Left ventricle myocardium inferior (tissue), 1 donor: ENCODE measurements around the gene SH3BP1. TPM values are rescaled to one million over a fixed set of nuclear protein-coding genes. Genes with fewer than 3 reads are reported as not detected.
A peak's percentile ranks its signal among the peaks of the same experiment; 100 is the strongest.

ENCODE experiments used
- DNase-seq: peaks from one replicate; pipeline ENCODE4 v3.0.0-alpha.2; 2020
- H3K27ac ChIP-seq: fragments of 200-600 bp; replicated peaks from 2 replicates; pipeline ENCODE4 v1.8.0; 2021
- H3K27me3 ChIP-seq: fragments of 200-600 bp; 2 replicates; pipeline ENCODE4 v1.8.0; 2021; ENCODE audit warnings: low read depth
- H3K36me3 ChIP-seq: fragments of 200-600 bp; 2 replicates; pipeline ENCODE4 v1.8.0; 2021
- H3K4me1 ChIP-seq: fragments of 200-600 bp; 2 replicates; pipeline ENCODE4 v1.8.0; 2021
- H3K4me3 ChIP-seq: fragments of 200-600 bp; 2 replicates; pipeline ENCODE4 v1.8.0; 2021; ENCODE audit warnings: mild to moderate bottlenecking, moderate library complexity
- H3K9me3 ChIP-seq: fragments of 200-600 bp; replicated peaks from 2 replicates; pipeline ENCODE4 v1.8.0; 2021
- intact Hi-C: fragments of 100-400 bp; cut with micrococcal nuclease; formaldehyde crosslinking; loops from one replicate; pipeline ENCODE4 v1.11.0; 2022
- total RNA-seq: library from RNA; stranded (reverse); fragmentation: NEBNext Ultra II Directional; extraction: Animal tissue kit (Norgen Biotek cat#: 25700); gene quantifications from one replicate; pipeline ENCODE4 v1.2.1, GENCODE V29; 2021
- TF ChIP-seq, protein P1 (sequence below): fragments of 200-600 bp; IDR thresholded peaks from 2 replicates; pipeline ENCODE4 v1.8.0; 2021; ENCODE audit warnings: antibody characterized with exemption, mild to moderate bottlenecking, borderline replicate concordance
- donor health status: DM: no; HTN: yes; CAD: no; lungs with severe emphysema.

The SH3BP1 gene
- total RNA-seq, 1 donor from 2014 or later: 2.5 TPM

DNA sequence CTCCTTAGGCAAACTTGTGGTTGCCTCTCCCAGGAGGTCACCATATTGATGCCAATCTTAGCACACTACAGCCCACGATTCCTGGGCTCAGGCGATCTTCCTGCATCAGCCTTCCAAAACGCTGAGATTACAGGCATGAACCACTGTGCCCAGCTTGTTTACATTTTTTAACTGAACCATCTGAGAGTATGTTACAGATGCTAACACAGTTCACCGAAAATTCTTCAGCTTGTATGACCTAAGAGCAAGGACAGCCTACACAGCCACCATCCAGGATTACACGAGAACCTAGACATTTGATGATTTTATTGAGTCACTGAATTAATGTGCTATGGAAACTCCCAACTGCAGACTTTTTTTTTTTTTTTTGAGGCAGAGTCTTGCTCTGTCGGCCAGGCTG is 30.1 kb downstream of the SH3BP1 start:
- peaks cover 30% of the 10 kb centered on the region for H3K4me1 ChIP-seq
- no peaks in the 10 kb centered on the region for H3K9me3 ChIP-seq
- TF ChIP-seq, protein P1, sequence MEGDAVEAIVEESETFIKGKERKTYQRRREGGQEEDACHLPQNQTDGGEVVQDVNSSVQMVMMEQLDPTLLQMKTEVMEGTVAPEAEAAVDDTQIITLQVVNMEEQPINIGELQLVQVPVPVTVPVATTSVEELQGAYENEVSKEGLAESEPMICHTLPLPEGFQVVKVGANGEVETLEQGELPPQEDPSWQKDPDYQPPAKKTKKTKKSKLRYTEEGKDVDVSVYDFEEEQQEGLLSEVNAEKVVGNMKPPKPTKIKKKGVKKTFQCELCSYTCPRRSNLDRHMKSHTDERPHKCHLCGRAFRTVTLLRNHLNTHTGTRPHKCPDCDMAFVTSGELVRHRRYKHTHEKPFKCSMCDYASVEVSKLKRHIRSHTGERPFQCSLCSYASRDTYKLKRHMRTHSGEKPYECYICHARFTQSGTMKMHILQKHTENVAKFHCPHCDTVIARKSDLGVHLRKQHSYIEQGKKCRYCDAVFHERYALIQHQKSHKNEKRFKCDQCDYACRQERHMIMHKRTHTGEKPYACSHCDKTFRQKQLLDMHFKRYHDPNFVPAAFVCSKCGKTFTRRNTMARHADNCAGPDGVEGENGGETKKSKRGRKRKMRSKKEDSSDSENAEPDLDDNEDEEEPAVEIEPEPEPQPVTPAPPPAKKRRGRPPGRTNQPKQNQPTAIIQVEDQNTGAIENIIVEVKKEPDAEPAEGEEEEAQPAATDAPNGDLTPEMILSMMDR: no peak
- H3K4me3 ChIP-seq: no peak overlapping the region
- H3K27me3 ChIP-seq: no peaks in the 10 kb centered on the region
- H3K36me3 ChIP-seq: peaks cover 19% of the 10 kb centered on the region
- no peak for DNase-seq
- intact Hi-C loops: no loop called here
- no peak overlapping the region for H3K27ac ChIP-seq

GRCh38 chr22:37672206-37672919 is 32.9 kb downstream of the SH3BP1 start:
- Histone ChIP-seq H3K9me3 (no peaks in the 10 kb centered on the region), H3K36me3 (no peaks in the 10 kb centered on the region), H3K27me3 (no peaks in the 10 kb centered on the region), H3K4me1 (peaks cover 47% of the 10 kb centered on the region), H3K27ac (peak overlapping the region; percentile 98), H3K4me3 (no peak overlapping the region)
- DNase-seq: no peak
- TF ChIP-seq, protein P1: no peak
- intact Hi-C loops: no loop called here

DNA sequence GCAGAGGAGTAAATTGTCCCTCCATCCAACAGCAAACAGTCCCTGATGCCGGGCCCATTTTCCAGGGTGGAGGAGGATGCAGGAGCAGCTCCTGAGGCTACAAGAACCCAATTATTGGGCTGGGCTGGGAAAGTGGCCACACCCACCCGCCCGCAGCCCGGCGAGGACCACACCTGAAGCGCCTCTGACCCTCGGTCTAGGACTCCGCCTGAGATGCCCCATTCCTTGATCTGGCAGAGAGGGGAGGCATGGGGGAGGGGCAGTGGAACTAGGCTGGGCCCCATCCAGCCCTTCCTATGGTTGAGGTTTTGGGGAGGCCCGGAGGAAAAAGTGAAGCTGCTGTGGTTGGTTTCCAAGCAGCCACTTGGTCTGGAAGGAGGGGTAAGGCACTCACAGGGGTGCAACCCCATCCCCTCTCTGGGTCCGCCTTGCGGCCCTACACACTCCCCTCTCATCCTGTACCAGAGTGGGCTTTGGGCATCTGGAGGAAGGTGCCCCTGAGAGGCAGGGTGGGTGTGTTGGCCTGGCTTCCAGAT is 33.5 kb downstream of the SH3BP1 start:
- no peaks in the 10 kb centered on the region for H3K27me3 ChIP-seq
- peaks cover 4% of the 10 kb centered on the region for H3K36me3 ChIP-seq
- peak overlapping the region; percentile 98 for H3K27ac ChIP-seq
- H3K4me3 ChIP-seq: no peak overlapping the region
- H3K9me3 ChIP-seq: no peaks in the 10 kb centered on the region
- TF ChIP-seq, protein P1: no peak
- H3K4me1 ChIP-seq: peaks cover 54% of the 10 kb centered on the region
- intact Hi-C loops: no loop called here
- DNase-seq: no peak

GRCh38 chr22:37674248-37674647 is 34.8 kb downstream of the SH3BP1 start:
- intact Hi-C loops: no loop called here
- Histone ChIP-seq H3K4me1 (peaks cover 66% of the 10 kb centered on the region), H3K27ac (peak overlapping the region; percentile 98), H3K4me3 (peak overlapping the region; percentile 78), H3K9me3 (no peaks in the 10 kb centered on the region), H3K27me3 (no peaks in the 10 kb centered on the region), H3K36me3 (peaks cover 17% of the 10 kb centered on the region)
- DNase-seq: no peak
- TF ChIP-seq, protein P1: no peak

GRCh38 chr22:37674951-37675929 is 35.8 kb downstream of the SH3BP1 start, which contains the start of gene LGALS1:
Gene LGALS1, plus strand, starts transcription at chr22:37675636. Its CDS starts 67 bp downstream, at chr22:37675703.
- Histone ChIP-seq H3K36me3 (peaks cover 24% of the 10 kb centered on the region), H3K27me3 (no peaks in the 10 kb centered on the region), H3K4me3 (peak within 1 kb of the TSS; percentile 78), H3K27ac (peak within 1 kb of the TSS; percentile 98), H3K4me1 (peaks cover 70% of the 10 kb centered on the region), H3K9me3 (no peaks in the 10 kb centered on the region)
- DNase-seq: peak; percentile 98
- intact Hi-C loops: no loop called here
- TF ChIP-seq, protein P1: peak; percentile 44
